Measurements from ENCODE around the gene LCOR. TPM values are rescaled to one million over a fixed set of nuclear protein-coding genes. Genes with fewer than 3 reads are reported as not detected.
A peak's percentile ranks its signal among the peaks of the same experiment; 100 is the strongest.

The LCOR gene
- total and polyA plus RNA-seq, 4 donors: 2.4 to 38.9 (median 19.5) TPM

GRCh38 chr10:96972264-96972663 lies 140.2 kb downstream of the LCOR start:
- 80 to 92% methylated on average over 1 of the region's 1 CpG for WGBS, 2 donors
- intact Hi-C loops (cut with DNase I): no loop called here

GRCh38 chr10:96973809-96974747 lies 142.0 kb downstream of the LCOR start:
- Histone ChIP-seq H3K36me3 (ENCODE audit: control insufficient read depth in 1 of 2, insufficient read depth in 2 of 2, low read length in 1 of 2) (no peaks in the 10 kb centered on the region), H3K4me1 (ENCODE audit: control insufficient read depth in 1 of 2, insufficient read depth in 2 of 2, low read length in 2 of 2) (no peaks in the 10 kb centered on the region), H3K9me3 (ENCODE audit: control insufficient read depth, low read length) (no peaks in the 10 kb centered on the region), H3K27ac (ENCODE audit: low read depth in 1 of 2, low read length in 2 of 2) (no peak overlapping the region), H3K4me3 (ENCODE audit: low read length in 2 of 2) (no peak overlapping the region), H3K27me3 (ENCODE audit: control insufficient read depth in 1 of 2, insufficient read depth in 2 of 2, low read length in 1 of 2) (no peaks in the 10 kb centered on the region)
- WGBS, 2 donors: 56 to 65% methylated on average over 5 of the region's 5 CpGs
- intact Hi-C loops (cut with DNase I): no loop called here
- DNase-seq (no peak), ATAC-seq (ENCODE audit: low FRiP score) (no peak)

More at GRCh38 chr10:96972264-96972663, 140.2 kb downstream of the LCOR start:
- H3K4me1 ChIP-seq (ENCODE audit: control insufficient read depth in 1 of 2, insufficient read depth in 2 of 2, low read length in 2 of 2): no peaks in the 10 kb centered on the region
- no peak for DNase-seq
- H3K9me3 ChIP-seq (ENCODE audit: control insufficient read depth, low read length): no peaks in the 10 kb centered on the region
- no peak for ATAC-seq (ENCODE audit: low FRiP score)
- no peak overlapping the region for H3K4me3 ChIP-seq (ENCODE audit: low read length in 2 of 2)
- H3K36me3 ChIP-seq (ENCODE audit: control insufficient read depth in 1 of 2, insufficient read depth in 2 of 2, low read length in 1 of 2): no peaks in the 10 kb centered on the region
- no peaks in the 10 kb centered on the region for H3K27me3 ChIP-seq (ENCODE audit: control insufficient read depth in 1 of 2, insufficient read depth in 2 of 2, low read length in 1 of 2)
- H3K27ac ChIP-seq (ENCODE audit: low read depth in 1 of 2, low read length in 2 of 2): no peak overlapping the region

GRCh38 chr10:96975136-96975535 lies 143.0 kb downstream of the LCOR start:
- no peak for ATAC-seq (ENCODE audit: low FRiP score)
- H3K9me3 ChIP-seq (ENCODE audit: control insufficient read depth, low read length): no peaks in the 10 kb centered on the region
- WGBS, 2 donors: 81 to 83% methylated on average over 2 of the region's 2 CpGs
- no peaks in the 10 kb centered on the region for H3K36me3 ChIP-seq (ENCODE audit: control insufficient read depth in 1 of 2, insufficient read depth in 2 of 2, low read length in 1 of 2)
- H3K27me3 ChIP-seq (ENCODE audit: control insufficient read depth in 1 of 2, insufficient read depth in 2 of 2, low read length in 1 of 2): no peaks in the 10 kb centered on the region
- H3K27ac ChIP-seq (ENCODE audit: low read depth in 1 of 2, low read length in 2 of 2): no peak overlapping the region
- no peak for DNase-seq
- intact Hi-C loops (cut with DNase I): no loop called here
- no peak overlapping the region for H3K4me3 ChIP-seq (ENCODE audit: low read length in 2 of 2)
- no peaks in the 10 kb centered on the region for H3K4me1 ChIP-seq (ENCODE audit: control insufficient read depth in 1 of 2, insufficient read depth in 2 of 2, low read length in 2 of 2)

- Histone ChIP-seq H3K36me3 (ENCODE audit: control insufficient read depth in 1 of 2, insufficient read depth in 2 of 2, low read length in 1 of 2) (peaks cover 0 to 4% of the 10 kb centered on the region in 2 donors), H3K4me1 (ENCODE audit: control insufficient read depth in 1 of 2, insufficient read depth in 2 of 2, low read length in 2 of 2) (no peaks in the 10 kb centered on the region), H3K4me3 (ENCODE audit: low read length in 2 of 2) (no peak overlapping the region), H3K27ac (ENCODE audit: low read depth in 1 of 2, low read length in 2 of 2) (no peak overlapping the region), H3K27me3 (ENCODE audit: control insufficient read depth in 1 of 2, insufficient read depth in 2 of 2, low read length in 1 of 2) (no peaks in the 10 kb centered on the region), H3K9me3 (ENCODE audit: control insufficient read depth, low read length) (no peaks in the 10 kb centered on the region)
- ATAC-seq (ENCODE audit: low FRiP score): no peak
- DNase-seq: no peak
- 85 to 91% methylated on average over 3 of the region's 3 CpGs for WGBS, 2 donors
- intact Hi-C loops (cut with DNase I): no loop called here
Measured at GRCh38 chr10:96978621-96979154, 146.6 kb downstream of the LCOR start.

- WGBS, 2 donors: 96 to 97% methylated on average over 12 of the region's 12 CpGs
- Histone ChIP-seq H3K4me1 (ENCODE audit: control insufficient read depth in 1 of 2, insufficient read depth in 2 of 2, low read length in 2 of 2) (no peaks in the 10 kb centered on the region), H3K27ac (ENCODE audit: low read depth in 1 of 2, low read length in 2 of 2) (no peak overlapping the region), H3K27me3 (ENCODE audit: control insufficient read depth in 1 of 2, insufficient read depth in 2 of 2, low read length in 1 of 2) (no peaks in the 10 kb centered on the region), H3K4me3 (ENCODE audit: low read length in 2 of 2) (no peak overlapping the region), H3K36me3 (ENCODE audit: control insufficient read depth in 1 of 2, insufficient read depth in 2 of 2, low read length in 1 of 2) (peaks cover 2 to 4% of the 10 kb centered on the region in 2 donors), H3K9me3 (ENCODE audit: control insufficient read depth, low read length) (no peaks in the 10 kb centered on the region)
- DNase-seq (no peak), ATAC-seq (ENCODE audit: low FRiP score) (no peak)
- intact Hi-C loops (cut with DNase I): no loop called here
Measured at GRCh38 chr10:96982149-96982930, 150.2 kb downstream of the LCOR start.

GRCh38 chr10:96984541-96985131 lies 152.5 kb downstream of the LCOR start:
- no peak overlapping the region for H3K27ac ChIP-seq (ENCODE audit: low read depth in 1 of 2, low read length in 2 of 2)
- H3K36me3 ChIP-seq (ENCODE audit: control insufficient read depth in 1 of 2, insufficient read depth in 2 of 2, low read length in 1 of 2): peaks cover 2 to 4% of the 10 kb centered on the region in 2 donors
- no peak overlapping the region for H3K4me3 ChIP-seq (ENCODE audit: low read length in 2 of 2)
- whole genome bisulfite sequencing, 2 donors: 81 to 82% methylated on average over 14 of the region's 14 CpGs
- intact Hi-C loops (cut with DNase I): no loop called here
- H3K27me3 ChIP-seq (ENCODE audit: control insufficient read depth in 1 of 2, insufficient read depth in 2 of 2, low read length in 1 of 2): no peaks in the 10 kb centered on the region
- no peaks in the 10 kb centered on the region for H3K4me1 ChIP-seq (ENCODE audit: control insufficient read depth in 1 of 2, insufficient read depth in 2 of 2, low read length in 2 of 2)
- ATAC-seq (ENCODE audit: low FRiP score): peak; percentile 60
- H3K9me3 ChIP-seq (ENCODE audit: control insufficient read depth, low read length): no peaks in the 10 kb centered on the region
- no peak for DNase-seq

GRCh38 chr10:96986200-96986856 lies 154.2 kb downstream of the LCOR start:
- no peak for ATAC-seq (ENCODE audit: low FRiP score)

More at GRCh38 chr10:96986200-96986856, 154.2 kb downstream of the LCOR start:
- intact Hi-C loops (cut with DNase I): no loop called here
- Histone ChIP-seq H3K27me3 (ENCODE audit: control insufficient read depth in 1 of 2, insufficient read depth in 2 of 2, low read length in 1 of 2) (no peaks in the 10 kb centered on the region), H3K4me3 (ENCODE audit: low read length in 2 of 2) (no peak overlapping the region), H3K27ac (ENCODE audit: low read depth in 1 of 2, low read length in 2 of 2) (no peak overlapping the region), H3K4me1 (ENCODE audit: control insufficient read depth in 1 of 2, insufficient read depth in 2 of 2, low read length in 2 of 2) (no peaks in the 10 kb centered on the region), H3K36me3 (ENCODE audit: control insufficient read depth in 1 of 2, insufficient read depth in 2 of 2, low read length in 1 of 2) (peaks cover 2% of the 10 kb centered on the region in 2 donors), H3K9me3 (ENCODE audit: control insufficient read depth, low read length) (no peaks in the 10 kb centered on the region)
- no peak for DNase-seq
- 93 to 96% methylated on average over 6 of the region's 6 CpGs for WGBS, 2 donors
